GM10248 (cell line): ENCODE data around the gene RMDN3.

ENCODE experiments used
- CTCF ChIA-PET: fragments of 300-600 bp; sonication (Branson Sonifier 250); formaldehyde crosslinking; extraction: SDS; loops from one replicate; lab custom pipeline; 2021; ENCODE audit warnings: antibody characterized with exemption; lab: Yijun Ruan, JAX
- POLR2A ChIA-PET: fragments of 350-650 bp; sonication (Branson Sonifier 250); formaldehyde crosslinking; extraction: SDS; loops from one replicate; lab custom pipeline; 2020; ENCODE audit warnings: antibody characterized with exemption; lab: Yijun Ruan, JAX
- DNase-seq: peaks from one replicate; pipeline ENCODE4 v3.0.0; 2012; ENCODE audit errors: extremely low spot score
- TF ChIP-seq, protein P1 (sequence below): IDR thresholded peaks from 2 replicates; pipeline ENCODE4 v1.5.1; 2012; ENCODE audit warnings: mild to moderate bottlenecking, low read depth; ENCODE audit errors: extremely low read depth, missing control alignments, control extremely low read depth

Gene RMDN3

DNA sequence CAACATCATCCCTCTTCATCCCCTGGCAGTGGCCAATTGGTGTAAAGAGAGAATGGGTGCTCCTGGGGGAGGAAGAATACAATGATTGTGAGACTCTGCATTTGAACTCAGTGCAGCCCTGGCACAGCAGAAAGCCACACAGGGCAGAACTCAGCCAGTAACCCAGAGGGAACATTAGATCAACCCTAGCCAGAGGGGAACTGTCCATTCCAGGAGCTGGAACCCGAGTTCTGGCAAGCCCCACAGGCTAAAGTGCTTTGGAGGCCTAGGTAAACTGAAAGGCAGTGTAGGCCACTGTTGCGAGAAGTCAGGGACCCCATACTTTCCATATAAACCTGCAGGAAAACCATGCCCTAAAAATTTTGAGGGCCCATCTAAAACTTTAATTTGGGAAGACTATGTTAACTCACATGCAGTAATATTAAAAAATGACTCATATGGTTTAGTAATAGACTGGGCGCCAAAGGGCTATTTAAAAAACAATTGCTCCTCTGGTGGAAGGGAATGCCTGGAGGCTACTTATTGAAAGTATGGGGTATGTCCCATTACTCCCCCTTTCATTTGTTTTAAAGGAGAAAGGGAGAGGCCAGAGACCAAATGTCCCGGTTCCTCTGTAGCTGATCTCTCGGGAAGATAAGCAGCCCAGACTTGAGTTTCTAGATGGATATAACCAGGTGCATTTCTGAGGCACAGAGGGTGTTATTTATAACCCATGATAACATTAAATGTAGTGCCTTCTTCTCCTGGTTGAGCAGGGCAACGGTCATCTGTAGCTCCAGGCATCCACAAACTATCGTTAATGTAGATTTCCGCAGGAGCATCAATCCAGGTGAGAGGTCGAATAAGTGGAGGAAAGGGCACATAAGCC lies 65.9 kb downstream of the RMDN3 start:
- TF ChIP-seq, protein P1, sequence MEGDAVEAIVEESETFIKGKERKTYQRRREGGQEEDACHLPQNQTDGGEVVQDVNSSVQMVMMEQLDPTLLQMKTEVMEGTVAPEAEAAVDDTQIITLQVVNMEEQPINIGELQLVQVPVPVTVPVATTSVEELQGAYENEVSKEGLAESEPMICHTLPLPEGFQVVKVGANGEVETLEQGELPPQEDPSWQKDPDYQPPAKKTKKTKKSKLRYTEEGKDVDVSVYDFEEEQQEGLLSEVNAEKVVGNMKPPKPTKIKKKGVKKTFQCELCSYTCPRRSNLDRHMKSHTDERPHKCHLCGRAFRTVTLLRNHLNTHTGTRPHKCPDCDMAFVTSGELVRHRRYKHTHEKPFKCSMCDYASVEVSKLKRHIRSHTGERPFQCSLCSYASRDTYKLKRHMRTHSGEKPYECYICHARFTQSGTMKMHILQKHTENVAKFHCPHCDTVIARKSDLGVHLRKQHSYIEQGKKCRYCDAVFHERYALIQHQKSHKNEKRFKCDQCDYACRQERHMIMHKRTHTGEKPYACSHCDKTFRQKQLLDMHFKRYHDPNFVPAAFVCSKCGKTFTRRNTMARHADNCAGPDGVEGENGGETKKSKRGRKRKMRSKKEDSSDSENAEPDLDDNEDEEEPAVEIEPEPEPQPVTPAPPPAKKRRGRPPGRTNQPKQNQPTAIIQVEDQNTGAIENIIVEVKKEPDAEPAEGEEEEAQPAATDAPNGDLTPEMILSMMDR = no peak
- POLR2A ChIA-PET = no interaction called here
- CTCF ChIA-PET = no interaction called here
- DNase-seq = no peak
